ENCODE data around the gene MELK.

DNA sequence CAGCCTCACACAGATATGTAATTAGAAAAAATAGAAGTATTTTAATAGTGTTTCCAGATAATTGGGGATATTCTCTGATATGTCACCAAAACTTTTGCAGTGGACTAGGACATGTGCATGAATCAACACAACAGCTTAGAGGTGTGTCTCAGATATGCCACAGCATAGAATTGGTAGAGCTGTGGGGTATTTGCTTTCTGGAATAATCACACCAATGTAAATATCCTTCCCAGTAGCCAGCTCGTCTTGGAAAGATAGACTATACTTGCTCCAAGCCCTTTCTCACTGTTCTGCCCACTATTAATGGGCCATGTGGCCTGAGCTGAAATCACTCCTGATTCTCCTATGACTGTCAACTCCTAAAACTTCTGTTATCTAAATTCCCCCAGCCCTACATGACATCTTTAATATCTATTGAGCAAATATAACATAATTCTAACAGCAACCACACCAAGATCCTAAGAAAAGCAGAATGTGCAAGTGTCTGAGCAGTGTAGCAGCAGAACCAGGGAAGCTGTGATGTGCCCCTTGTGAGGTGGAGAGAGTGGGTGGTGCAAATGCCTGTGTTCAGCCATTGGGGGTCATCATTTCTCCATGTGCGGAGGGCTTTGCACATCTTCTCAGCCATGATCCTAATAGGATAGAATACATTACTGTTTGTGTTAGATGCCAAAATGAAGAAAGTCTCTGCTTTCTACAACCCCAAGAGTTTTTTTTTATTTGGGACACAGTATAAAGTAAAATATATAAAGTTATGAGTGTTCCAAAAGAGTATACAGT is 65.0 kb downstream of the MELK start:
- TF ChIP-seq, protein P1, sequence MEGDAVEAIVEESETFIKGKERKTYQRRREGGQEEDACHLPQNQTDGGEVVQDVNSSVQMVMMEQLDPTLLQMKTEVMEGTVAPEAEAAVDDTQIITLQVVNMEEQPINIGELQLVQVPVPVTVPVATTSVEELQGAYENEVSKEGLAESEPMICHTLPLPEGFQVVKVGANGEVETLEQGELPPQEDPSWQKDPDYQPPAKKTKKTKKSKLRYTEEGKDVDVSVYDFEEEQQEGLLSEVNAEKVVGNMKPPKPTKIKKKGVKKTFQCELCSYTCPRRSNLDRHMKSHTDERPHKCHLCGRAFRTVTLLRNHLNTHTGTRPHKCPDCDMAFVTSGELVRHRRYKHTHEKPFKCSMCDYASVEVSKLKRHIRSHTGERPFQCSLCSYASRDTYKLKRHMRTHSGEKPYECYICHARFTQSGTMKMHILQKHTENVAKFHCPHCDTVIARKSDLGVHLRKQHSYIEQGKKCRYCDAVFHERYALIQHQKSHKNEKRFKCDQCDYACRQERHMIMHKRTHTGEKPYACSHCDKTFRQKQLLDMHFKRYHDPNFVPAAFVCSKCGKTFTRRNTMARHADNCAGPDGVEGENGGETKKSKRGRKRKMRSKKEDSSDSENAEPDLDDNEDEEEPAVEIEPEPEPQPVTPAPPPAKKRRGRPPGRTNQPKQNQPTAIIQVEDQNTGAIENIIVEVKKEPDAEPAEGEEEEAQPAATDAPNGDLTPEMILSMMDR (conservative IDR thresholded peaks at IDR 0.05 in 1 of 2, IDR thresholded peaks at IDR 0.05 in 1 of 2; ENCODE audit: low read depth in 1 of 2, low read length in 2 of 2) = no peak
- no peak for TF ChIP-seq EZH2 (IDR thresholded peaks at IDR 0.05; ENCODE audit: low read length, missing control alignments)
